MM.1S (cell line): ENCODE measurements around the gene RALGAPA2.
"Not testable (repeated sequence)": the region's sequence is repeated elsewhere in the genome, so short reads cannot be mapped to it uniquely, and the experiment has no call there.

ENCODE experiments used
- DNase-seq: peaks from one replicate; pipeline ENCODE4 v3.0.0-alpha.2; 2015
- H2AFZ ChIP-seq: fragments of 300-600 bp; sonication (generic); 2 replicates; pipeline ENCODE4 v1.6.0; 2016; ENCODE audit warnings: antibody characterized with exemption, low read length
- H3F3A ChIP-seq: fragments of 300-600 bp; sonication (generic); 2 replicates; pipeline ENCODE4 v1.6.1; 2016; ENCODE audit warnings: mild to moderate bottlenecking, antibody characterized with exemption, low read length, moderate library complexity, mixed read lengths; ENCODE audit not compliant: insufficient read depth
- H3K27ac ChIP-seq: fragments of 300-600 bp; sonication (generic); 2 replicates; pipeline ENCODE4 v1.5.1; 2016; ENCODE audit warnings: mild to moderate bottlenecking, low read length
- H3K27me3 ChIP-seq: fragments of 300-600 bp; sonication (generic); replicated peaks from 2 replicates; pipeline ENCODE4 v1.6.0; 2016; ENCODE audit warnings: low read length; ENCODE audit not compliant: insufficient read depth
- H3K36me3 ChIP-seq: fragments of 300-600 bp; sonication (generic); replicated peaks from 2 replicates; pipeline ENCODE4 v1.6.1; 2016; ENCODE audit warnings: mild to moderate bottlenecking, low read length, mixed read lengths; ENCODE audit not compliant: insufficient read depth
- H3K4me1 ChIP-seq: fragments of 300-600 bp; sonication (generic); 2 replicates; pipeline ENCODE4 v1.6.1; 2016; ENCODE audit warnings: low read length, mixed read lengths
- H3K4me2 ChIP-seq: fragments of 300-600 bp; sonication (generic); 2 replicates; pipeline ENCODE4 v1.6.0; 2016; ENCODE audit warnings: low read depth, low read length
- H3K4me3 ChIP-seq: fragments of 300-600 bp; sonication (generic); 2 replicates; pipeline ENCODE4 v1.5.1; 2016; ENCODE audit warnings: low read length, mixed read lengths
- H3K79me2 ChIP-seq: fragments of 300-600 bp; sonication (generic); 2 replicates; pipeline ENCODE4 v1.6.1; 2016; ENCODE audit warnings: mixed run types, low read length, mixed read lengths
- H3K9ac ChIP-seq: fragments of 300-600 bp; sonication (generic); 2 replicates; pipeline ENCODE4 v1.6.1; 2016; ENCODE audit warnings: low read length, mixed read lengths
- H3K9me2 ChIP-seq: fragments of 300-600 bp; sonication (generic); replicated peaks from 2 replicates; pipeline ENCODE4 v1.6.1; 2016; ENCODE audit warnings: mild to moderate bottlenecking, low read length, mixed read lengths; ENCODE audit not compliant: insufficient read depth
- H3K9me3 ChIP-seq: fragments of 300-600 bp; sonication (generic); replicated peaks from 2 replicates; pipeline ENCODE4 v1.6.1; 2016; ENCODE audit warnings: mild to moderate bottlenecking, low read length, mixed read lengths; ENCODE audit not compliant: insufficient read depth
- H4K20me1 ChIP-seq: fragments of 300-600 bp; sonication (generic); 2 replicates; pipeline ENCODE4 v1.6.1; 2016; ENCODE audit warnings: mild to moderate bottlenecking, low read length, moderate library complexity, mixed read lengths; ENCODE audit not compliant: insufficient read depth
- CTCF ChIP-seq: fragments of 300-600 bp; sonication (generic); IDR thresholded peaks from 2 replicates; pipeline ENCODE4 v1.5.1; 2016; ENCODE audit warnings: antibody characterized with exemption, low read length, mixed read lengths
- EZH2 ChIP-seq: fragments of 300-600 bp; sonication (generic); optimal IDR thresholded peaks from 2 replicates; pipeline ENCODE3; 2017; ENCODE audit warnings: low read depth, mild to moderate bottlenecking, antibody characterized with exemption, low read length, mixed read lengths
- EZH2phosphoT487 ChIP-seq: fragments of 300-600 bp; sonication (generic); IDR thresholded peaks from 2 replicates; pipeline ENCODE4 v1.6.1; 2018; ENCODE audit warnings: antibody characterized with exemption, low read length

RALGAPA2 gene

GRCh38 chr20:20359628-20360027 lies 352.8 kb downstream of the RALGAPA2 start:
- H3K27me3 ChIP-seq: peaks cover 37% of the 10 kb centered on the region
- H3K27ac ChIP-seq: no peak overlapping the region
- H3K36me3 ChIP-seq: no peaks in the 10 kb centered on the region
- no peaks in the 10 kb centered on the region for H3K9me2 ChIP-seq
- no peak overlapping the region for H2AFZ ChIP-seq
- peaks cover 6% of the 10 kb centered on the region; the same call in 1 of the 2 replicates for H3F3A ChIP-seq
- H3K4me2 ChIP-seq: no peak overlapping the region
- H3K79me2 ChIP-seq: no peaks in the 10 kb centered on the region
- peaks cover 20% of the 10 kb centered on the region for H3K4me1 ChIP-seq
- H3K4me3 ChIP-seq: no peak overlapping the region
- no peak for DNase-seq
- H3K9ac ChIP-seq: no peak overlapping the region
- H4K20me1 ChIP-seq: no peaks in the 10 kb centered on the region
- no peak for TF ChIP-seq CTCF
- TF ChIP-seq EZH2: no peak
- TF ChIP-seq EZH2phosphoT487: no peak
- H3K9me3 ChIP-seq: no peaks in the 10 kb centered on the region

DNA sequence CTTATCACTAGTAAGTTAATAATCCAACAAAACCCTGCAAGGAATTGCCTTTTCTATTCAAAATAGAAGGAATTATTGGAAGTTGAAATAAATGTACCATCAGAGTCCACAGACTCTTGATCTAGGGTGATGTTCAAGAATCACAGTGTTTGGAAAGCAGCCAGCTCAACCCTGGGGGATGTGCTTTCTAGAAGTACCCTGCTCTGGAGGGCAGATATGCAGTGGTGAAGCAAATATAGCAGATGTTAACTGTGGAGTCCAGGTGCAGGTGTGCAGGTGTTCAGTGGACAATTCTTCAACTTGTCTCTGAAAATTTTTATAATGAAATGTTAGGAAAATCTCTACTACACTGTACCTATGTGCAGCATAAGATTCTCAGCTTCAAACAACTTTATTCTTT lies 353.6 kb downstream of the RALGAPA2 start:
- Histone ChIP-seq H3K4me2 (no peak overlapping the region), H3K36me3 (no peaks in the 10 kb centered on the region), H3K9me2 (no peaks in the 10 kb centered on the region), H3K27me3 (peaks cover 29% of the 10 kb centered on the region), H3K9me3 (no peaks in the 10 kb centered on the region), H3K4me3 (no peak overlapping the region), H3F3A (peaks cover 6% of the 10 kb centered on the region; the same call in 1 of the 2 replicates), H2AFZ (no peak overlapping the region), H3K79me2 (no peaks in the 10 kb centered on the region), H3K9ac (no peak overlapping the region), H3K27ac (0 out of 2 replicates have a peak overlapping the region, but pooled peaks have one; percentile 6), H4K20me1 (no peaks in the 10 kb centered on the region), H3K4me1 (peaks cover 17% of the 10 kb centered on the region)
- DNase-seq: peak; percentile 66
- TF ChIP-seq CTCF: no peak
- no peak for TF ChIP-seq EZH2phosphoT487
- TF ChIP-seq EZH2: no peak

DNA sequence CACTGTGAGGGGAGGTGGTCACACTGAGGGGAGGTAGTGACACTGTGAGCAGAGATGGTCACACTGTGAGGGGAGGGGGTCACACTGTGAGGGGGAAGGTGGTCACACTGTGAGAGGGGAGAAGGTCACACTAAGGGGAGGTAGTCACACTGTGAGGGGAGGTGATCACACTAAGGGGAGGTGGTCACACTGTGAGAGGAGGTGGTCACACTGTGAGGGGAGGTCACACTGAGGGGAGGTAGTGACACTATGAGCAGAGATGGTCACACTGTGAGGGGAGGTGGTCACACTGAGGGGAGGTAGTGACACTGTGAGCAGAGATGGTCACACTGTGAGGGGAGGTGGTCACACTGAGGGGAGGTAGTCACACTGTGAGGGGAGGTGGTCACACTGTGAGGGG lies 356.9 kb downstream of the RALGAPA2 start:
- H3K9ac ChIP-seq, H3K79me2 ChIP-seq, H3K36me3 ChIP-seq, H4K20me1 ChIP-seq, H3K4me2 ChIP-seq, H3K4me3 ChIP-seq, H3K9me3 ChIP-seq, H3K27me3 ChIP-seq, H3K27ac ChIP-seq, H2AFZ ChIP-seq, DNase-seq, H3F3A ChIP-seq, H3K9me2 ChIP-seq: not testable (repeated sequence)
- H3K4me1 ChIP-seq: peaks cover 17% of the 10 kb centered on the region

- Histone ChIP-seq H2AFZ (no peak overlapping the region), H3K79me2 (no peaks in the 10 kb centered on the region), H3F3A (peaks cover 5% of the 10 kb centered on the region; the same call in 1 of the 2 replicates), H3K4me2 (no peak overlapping the region), H3K27me3 (no peaks in the 10 kb centered on the region), H3K4me3 (no peak overlapping the region), H4K20me1 (no peaks in the 10 kb centered on the region), H3K9ac (no peak overlapping the region), H3K9me3 (no peaks in the 10 kb centered on the region), H3K9me2 (no peaks in the 10 kb centered on the region), H3K4me1 (peaks cover 8% of the 10 kb centered on the region), H3K27ac (no peak overlapping the region), H3K36me3 (no peaks in the 10 kb centered on the region)
- TF ChIP-seq EZH2phosphoT487 (no peak), EZH2 (no peak), CTCF (no peak)
- no peak for DNase-seq
These were observed 358.9 kb downstream of the RALGAPA2 start for GRCh38 chr20:20353576-20353975.
